GM12872 (cell line): ENCODE measurements around the gene CCL7.

Experiments
- CTCF ChIP-seq: IDR thresholded peaks from 3 replicates; pipeline ENCODE4 v1.5.1; 2011; ENCODE audit warnings: low read depth, mild to moderate bottlenecking, low read length, moderate library complexity; ENCODE audit not compliant: insufficient read depth

The CCL7 gene

GRCh38 chr17:34227707-34228106 lies 42.3 kb upstream of the CCL7 start:
- no peak for TF ChIP-seq CTCF

- TF ChIP-seq CTCF: no peak
Observed at GRCh38 chr17:34228781-34229180, 41.2 kb upstream of the CCL7 start.

GRCh38 chr17:34230342-34230741 lies 39.7 kb upstream of the CCL7 start:
- no peak for TF ChIP-seq CTCF

- TF ChIP-seq CTCF: no peak
Observed at GRCh38 chr17:34234616-34235015, 35.4 kb upstream of the CCL7 start.

GRCh38 chr17:34235389-34236028 lies 34.5 kb upstream of the CCL7 start:
- TF ChIP-seq CTCF: no peak

- TF ChIP-seq CTCF: no peak
Observed at GRCh38 chr17:34236281-34236892, 33.6 kb upstream of the CCL7 start.

GRCh38 chr17:34237458-34237857 lies 32.6 kb upstream of the CCL7 start:
- no peak for TF ChIP-seq CTCF

- TF ChIP-seq CTCF: no peak
Observed at GRCh38 chr17:34241062-34241461, 29.0 kb upstream of the CCL7 start.
